HL-60/S4 treated with retinoic acid at 250 ng/mL for 4 days and 3 days (cell line): ENCODE results near the gene SAGE1.
"Not testable (repeated sequence)": the region's sequence is repeated elsewhere in the genome, so short reads cannot be mapped to it uniquely, and the experiment has no call there.

Experiments used
- in situ Hi-C: fragments of 300-500 bp; cut with MboI; formaldehyde crosslinking; loops from 2 replicates; pipeline ENCODE4 v1.7.0; 2022; ENCODE audit warnings: low sequenced_read_pairs

Gene SAGE1, protein sequence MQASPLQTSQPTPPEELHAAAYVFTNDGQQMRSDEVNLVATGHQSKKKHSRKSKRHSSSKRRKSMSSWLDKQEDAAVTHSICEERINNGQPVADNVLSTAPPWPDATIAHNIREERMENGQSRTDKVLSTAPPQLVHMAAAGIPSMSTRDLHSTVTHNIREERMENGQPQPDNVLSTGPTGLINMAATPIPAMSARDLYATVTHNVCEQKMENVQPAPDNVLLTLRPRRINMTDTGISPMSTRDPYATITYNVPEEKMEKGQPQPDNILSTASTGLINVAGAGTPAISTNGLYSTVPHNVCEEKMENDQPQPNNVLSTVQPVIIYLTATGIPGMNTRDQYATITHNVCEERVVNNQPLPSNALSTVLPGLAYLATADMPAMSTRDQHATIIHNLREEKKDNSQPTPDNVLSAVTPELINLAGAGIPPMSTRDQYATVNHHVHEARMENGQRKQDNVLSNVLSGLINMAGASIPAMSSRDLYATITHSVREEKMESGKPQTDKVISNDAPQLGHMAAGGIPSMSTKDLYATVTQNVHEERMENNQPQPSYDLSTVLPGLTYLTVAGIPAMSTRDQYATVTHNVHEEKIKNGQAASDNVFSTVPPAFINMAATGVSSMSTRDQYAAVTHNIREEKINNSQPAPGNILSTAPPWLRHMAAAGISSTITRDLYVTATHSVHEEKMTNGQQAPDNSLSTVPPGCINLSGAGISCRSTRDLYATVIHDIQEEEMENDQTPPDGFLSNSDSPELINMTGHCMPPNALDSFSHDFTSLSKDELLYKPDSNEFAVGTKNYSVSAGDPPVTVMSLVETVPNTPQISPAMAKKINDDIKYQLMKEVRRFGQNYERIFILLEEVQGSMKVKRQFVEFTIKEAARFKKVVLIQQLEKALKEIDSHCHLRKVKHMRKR

DNA sequence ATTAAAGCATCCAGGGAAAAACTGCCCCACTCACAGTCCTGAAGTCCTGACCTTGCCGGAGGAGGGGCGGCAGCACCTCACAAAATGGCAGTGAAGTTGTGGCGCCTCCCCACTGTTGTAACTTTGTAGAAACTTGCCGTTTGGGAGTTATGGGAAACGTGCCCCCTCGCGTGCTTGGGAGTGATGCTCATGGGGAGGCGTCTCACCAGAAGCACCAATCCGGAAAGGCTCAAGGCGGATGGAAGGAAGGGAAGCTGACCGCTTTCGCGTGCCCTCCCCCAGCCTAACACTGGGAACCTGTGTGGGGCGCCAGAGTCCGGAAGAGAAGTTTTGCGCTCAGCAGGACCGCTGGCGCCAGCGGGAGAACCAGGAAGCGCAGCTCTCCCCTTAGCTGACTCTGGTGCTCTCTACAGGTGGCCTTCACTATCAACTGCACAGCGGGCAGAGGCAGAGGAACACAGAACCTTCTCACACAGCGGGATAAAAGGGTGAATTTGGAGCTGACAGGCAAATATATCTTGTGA lies at the start of gene SAGE1, which contains the start of gene CT45A10:
SAGE1 (plus strand) TSS at position 423 of the 524 bp plus-strand sequence. CDS start 2,527 bp downstream, outside the sequence.
CT45A10 (minus strand) TSS at position 151 of the 524 bp plus-strand sequence. CDS start 8,100 bp downstream, outside the sequence.
- in situ Hi-C loops = no loop called here

- in situ Hi-C loops = not testable (repeated sequence)
Measured at GRCh38 chrX:135854438-135854837, 39.1 kb upstream of the SAGE1 start, which contains the start of gene CT45A8. Gene CT45A8 (minus strand): TSS chrX:135854538. CDS start chrX:135850783, 3,755 bp downstream.

GRCh38 chrX:135871712-135872111 lies 21.8 kb upstream of the SAGE1 start, which contains the start of gene CT45A9:
Gene CT45A9 (minus strand): TSS chrX:135871812. CDS start chrX:135868061, 3,751 bp downstream.
- in situ Hi-C loops = not testable (repeated sequence)

DNA sequence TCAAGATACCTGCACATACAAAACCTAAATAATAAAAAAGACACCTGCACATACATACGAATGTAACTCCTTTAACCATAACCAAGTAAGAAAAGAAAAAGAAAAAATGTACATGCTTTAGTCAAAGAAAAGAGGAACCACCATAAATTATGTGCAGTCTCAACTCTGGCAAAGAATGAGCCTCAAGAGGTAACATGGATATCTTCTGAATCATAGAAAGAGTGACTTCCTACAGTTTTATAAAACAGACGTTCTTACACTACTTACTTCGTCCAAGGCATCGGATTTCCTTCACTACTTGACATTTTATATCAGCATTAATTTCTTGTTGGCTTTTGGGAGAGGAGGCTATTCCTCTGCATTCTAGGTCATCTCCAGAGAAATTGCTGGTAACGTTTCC lies 10.8 kb upstream of the SAGE1 start:
- in situ Hi-C loops = not testable (repeated sequence)

DNA sequence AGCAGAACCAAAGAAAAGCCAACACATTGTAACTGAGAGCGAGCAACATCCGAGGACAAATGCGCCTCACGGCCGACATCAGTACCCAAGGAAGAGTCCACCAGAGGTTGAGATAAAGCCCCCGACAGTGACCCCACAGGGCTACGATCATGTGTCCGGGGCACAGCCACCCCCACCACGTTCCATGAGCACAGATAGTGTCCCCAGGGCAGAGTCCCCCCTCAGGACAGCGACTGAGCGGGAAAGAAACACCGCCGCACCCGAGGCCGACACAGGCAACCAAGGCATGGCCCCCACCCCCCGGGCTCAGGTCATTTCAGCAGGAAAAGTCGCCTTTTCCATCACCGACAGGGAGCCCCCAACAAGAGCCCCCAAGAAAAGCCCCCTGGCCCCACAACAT lies 5.3 kb upstream of the SAGE1 start:
- in situ Hi-C loops = not testable (repeated sequence)

- in situ Hi-C loops = not testable (repeated sequence)
Measured at GRCh38 chrX:135888976-135889375, 4.5 kb upstream of the SAGE1 start.

- in situ Hi-C loops = no loop called here
Measured at GRCh38 chrX:135890087-135890585, 3.4 kb upstream of the SAGE1 start.

GRCh38 chrX:135892781-135893180 lies 735 bp upstream of the SAGE1 start:
- in situ Hi-C loops = no loop called here

GRCh38 chrX:135910251-135910650 lies 16.7 kb downstream of the SAGE1 start:
- in situ Hi-C loops = no loop called here

- in situ Hi-C loops = no loop called here
Measured at GRCh38 chrX:135914404-135914803, 20.9 kb downstream of the SAGE1 start.

- in situ Hi-C loops = not testable (repeated sequence)
Measured at GRCh38 chrX:135920516-135920915, 27.0 kb downstream of the SAGE1 start.

DNA sequence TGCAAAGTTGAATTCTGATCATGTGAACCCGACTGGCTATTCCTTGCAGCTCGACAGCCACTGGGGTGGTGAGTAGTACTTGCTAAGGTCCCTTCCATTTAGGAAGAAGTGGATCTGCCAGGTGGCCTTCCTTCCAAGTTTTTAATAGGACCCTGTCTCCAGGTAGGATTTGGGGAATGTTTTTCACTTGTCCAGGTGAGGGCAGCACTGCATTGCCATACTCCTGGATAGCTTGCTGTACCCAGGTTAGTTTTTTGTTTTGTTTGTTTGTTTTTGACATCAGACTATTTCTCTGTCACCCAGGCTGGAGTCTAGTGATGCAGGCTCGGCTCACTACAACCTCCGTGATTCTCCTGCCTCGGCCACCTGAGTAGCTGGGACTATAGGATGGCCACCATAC lies 29.8 kb downstream of the SAGE1 start:
- in situ Hi-C loops = no loop called here

- in situ Hi-C loops = no loop called here
Measured at GRCh38 chrX:135927897-135928296, 34.4 kb downstream of the SAGE1 start.

DNA sequence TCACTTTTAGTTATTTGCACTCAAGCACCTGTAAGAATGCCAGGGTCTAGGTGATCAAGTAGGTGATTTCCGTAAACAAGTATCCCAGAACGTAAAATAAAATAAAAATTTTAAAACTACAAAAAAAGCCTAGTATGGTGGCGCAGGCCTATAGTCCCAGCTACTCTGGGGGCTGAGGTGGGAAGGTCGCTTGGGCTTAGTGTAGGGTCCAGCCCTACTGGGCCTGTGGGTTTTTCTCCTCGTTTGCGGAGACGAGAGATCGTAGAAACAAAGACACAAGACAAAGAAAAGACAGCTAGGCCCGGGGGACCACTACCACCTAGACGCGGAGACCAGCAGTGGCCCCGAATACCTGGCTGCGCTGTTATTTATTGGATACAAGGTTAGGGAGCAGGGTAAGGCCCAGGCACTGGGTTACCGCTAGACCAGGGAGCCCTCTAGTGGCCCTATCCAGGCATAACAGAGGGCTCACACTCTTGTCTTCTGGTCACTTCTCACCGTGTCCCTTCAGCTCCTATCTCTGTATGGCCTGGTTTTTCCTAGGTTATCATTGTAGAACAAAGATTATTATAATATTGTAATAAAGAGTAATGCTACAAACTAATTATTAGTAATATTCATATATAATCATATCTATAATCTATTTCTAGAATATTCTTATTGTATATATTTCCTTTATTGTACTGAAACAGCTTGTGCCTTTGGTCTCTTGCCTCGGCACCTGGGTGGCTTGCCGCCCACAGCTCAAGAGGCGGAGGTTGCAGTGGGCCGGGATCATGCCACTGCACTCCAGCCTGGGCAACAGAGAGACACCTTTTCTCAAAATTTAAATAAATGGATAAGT lies 38.4 kb downstream of the SAGE1 start:
- in situ Hi-C loops = no loop called here

GRCh38 chrX:135944486-135944885 lies 51.0 kb downstream of the SAGE1 start:
- in situ Hi-C loops = no loop called here

GRCh38 chrX:135951291-135951690 lies 57.8 kb downstream of the SAGE1 start:
- in situ Hi-C loops = no loop called here
